OCI-LY7 (cell line): ENCODE data around the gene HIPK3.

Source experiments
- EZH2phosphoT487 ChIP-seq: fragments of 200-600 bp; sonication (generic); IDR thresholded peaks from 2 replicates; pipeline ENCODE4 v1.6.1; 2018; ENCODE audit warnings: low read depth, borderline replicate concordance, mild to moderate bottlenecking, mixed run types, antibody characterized with exemption, low read length, moderate library complexity, mixed read lengths
- TF ChIP-seq, protein P1 (sequence below): fragments of 200-600 bp; sonication (generic); conservative IDR thresholded peaks from 2 replicates; pipeline ENCODE4 v1.5.1; 2014; ENCODE audit warnings: mild to moderate bottlenecking, antibody characterized with exemption, low read length, moderate library complexity, mixed read lengths

- TF ChIP-seq, protein P1, sequence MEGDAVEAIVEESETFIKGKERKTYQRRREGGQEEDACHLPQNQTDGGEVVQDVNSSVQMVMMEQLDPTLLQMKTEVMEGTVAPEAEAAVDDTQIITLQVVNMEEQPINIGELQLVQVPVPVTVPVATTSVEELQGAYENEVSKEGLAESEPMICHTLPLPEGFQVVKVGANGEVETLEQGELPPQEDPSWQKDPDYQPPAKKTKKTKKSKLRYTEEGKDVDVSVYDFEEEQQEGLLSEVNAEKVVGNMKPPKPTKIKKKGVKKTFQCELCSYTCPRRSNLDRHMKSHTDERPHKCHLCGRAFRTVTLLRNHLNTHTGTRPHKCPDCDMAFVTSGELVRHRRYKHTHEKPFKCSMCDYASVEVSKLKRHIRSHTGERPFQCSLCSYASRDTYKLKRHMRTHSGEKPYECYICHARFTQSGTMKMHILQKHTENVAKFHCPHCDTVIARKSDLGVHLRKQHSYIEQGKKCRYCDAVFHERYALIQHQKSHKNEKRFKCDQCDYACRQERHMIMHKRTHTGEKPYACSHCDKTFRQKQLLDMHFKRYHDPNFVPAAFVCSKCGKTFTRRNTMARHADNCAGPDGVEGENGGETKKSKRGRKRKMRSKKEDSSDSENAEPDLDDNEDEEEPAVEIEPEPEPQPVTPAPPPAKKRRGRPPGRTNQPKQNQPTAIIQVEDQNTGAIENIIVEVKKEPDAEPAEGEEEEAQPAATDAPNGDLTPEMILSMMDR, result no peak
- TF ChIP-seq EZH2phosphoT487, result no peak
Observed at GRCh38 chr11:33248416-33248971, 8.7 kb upstream of the HIPK3 start.
